ENCODE measurements around the gene GNG4.

Gene GNG4

DNA sequence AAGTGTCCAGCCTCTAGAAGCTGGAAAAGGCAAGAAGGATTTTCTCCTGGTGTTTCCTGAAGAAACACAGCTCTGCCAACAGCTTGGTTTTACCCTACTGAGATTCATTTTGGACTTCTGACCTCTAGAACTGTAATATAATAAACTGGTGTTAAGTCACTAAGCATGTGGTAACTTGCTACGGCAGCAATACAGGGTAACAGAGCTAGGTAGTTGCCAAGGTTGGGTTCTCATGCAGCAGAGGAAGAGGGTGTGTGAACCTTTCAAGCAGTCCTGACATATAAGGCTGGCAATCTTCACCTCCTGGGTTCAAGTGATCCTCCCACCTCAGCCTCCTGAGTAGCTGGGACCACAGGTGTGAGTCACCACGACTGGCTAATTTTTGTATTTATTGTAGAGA, 36.0 kb downstream of the GNG4 start:
- TF ChIP-seq, protein P1, sequence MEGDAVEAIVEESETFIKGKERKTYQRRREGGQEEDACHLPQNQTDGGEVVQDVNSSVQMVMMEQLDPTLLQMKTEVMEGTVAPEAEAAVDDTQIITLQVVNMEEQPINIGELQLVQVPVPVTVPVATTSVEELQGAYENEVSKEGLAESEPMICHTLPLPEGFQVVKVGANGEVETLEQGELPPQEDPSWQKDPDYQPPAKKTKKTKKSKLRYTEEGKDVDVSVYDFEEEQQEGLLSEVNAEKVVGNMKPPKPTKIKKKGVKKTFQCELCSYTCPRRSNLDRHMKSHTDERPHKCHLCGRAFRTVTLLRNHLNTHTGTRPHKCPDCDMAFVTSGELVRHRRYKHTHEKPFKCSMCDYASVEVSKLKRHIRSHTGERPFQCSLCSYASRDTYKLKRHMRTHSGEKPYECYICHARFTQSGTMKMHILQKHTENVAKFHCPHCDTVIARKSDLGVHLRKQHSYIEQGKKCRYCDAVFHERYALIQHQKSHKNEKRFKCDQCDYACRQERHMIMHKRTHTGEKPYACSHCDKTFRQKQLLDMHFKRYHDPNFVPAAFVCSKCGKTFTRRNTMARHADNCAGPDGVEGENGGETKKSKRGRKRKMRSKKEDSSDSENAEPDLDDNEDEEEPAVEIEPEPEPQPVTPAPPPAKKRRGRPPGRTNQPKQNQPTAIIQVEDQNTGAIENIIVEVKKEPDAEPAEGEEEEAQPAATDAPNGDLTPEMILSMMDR (IDR thresholded peaks at IDR 0.05; ENCODE audit: unreplicated experiment in 3 of 3), result no peak
- no peaks in the 10 kb centered on the region for H3K36me3 Mint-ChIP-seq (ENCODE audit: low read depth)
- H3K9me3 Mint-ChIP-seq, result no peaks in the 10 kb centered on the region
- H3K4me1 Mint-ChIP-seq, result peaks cover 5% of the 10 kb centered on the region
- H3K27me3 Mint-ChIP-seq (ENCODE audit: low read depth), result peaks cover 12% of the 10 kb centered on the region
- no peak overlapping the region for H3K4me3 Mint-ChIP-seq
- H3K27ac Mint-ChIP-seq, result no peak overlapping the region

DNA sequence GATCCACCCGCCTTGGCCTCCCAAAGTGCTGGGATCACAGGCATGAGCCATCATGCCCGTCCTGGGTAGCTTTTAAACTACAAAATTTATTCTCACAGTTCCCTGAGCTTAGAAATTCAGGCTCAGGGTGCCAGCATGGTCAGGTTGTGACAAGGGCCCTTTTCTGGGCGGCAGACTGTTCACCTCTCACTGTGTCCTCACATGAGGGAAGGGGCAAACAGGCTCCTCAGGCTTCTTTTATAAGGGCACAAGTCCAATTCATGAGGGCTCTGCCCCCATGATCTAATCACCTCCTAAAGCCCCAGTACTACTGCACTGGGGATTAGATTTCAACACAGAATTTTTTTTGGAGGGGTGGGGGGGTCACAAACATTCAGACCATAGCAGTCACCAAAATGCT, 36.8 kb downstream of the GNG4 start:
- peaks cover 12% of the 10 kb centered on the region for H3K27me3 Mint-ChIP-seq (ENCODE audit: low read depth)
- H3K36me3 Mint-ChIP-seq (ENCODE audit: low read depth), result no peaks in the 10 kb centered on the region
- no peak overlapping the region for H3K27ac Mint-ChIP-seq
- H3K9me3 Mint-ChIP-seq, result no peaks in the 10 kb centered on the region
- no peak overlapping the region for H3K4me3 Mint-ChIP-seq
- TF ChIP-seq, protein P1 (IDR thresholded peaks at IDR 0.05; ENCODE audit: unreplicated experiment in 3 of 3), result no peak
- H3K4me1 Mint-ChIP-seq, result no peaks in the 10 kb centered on the region

DNA sequence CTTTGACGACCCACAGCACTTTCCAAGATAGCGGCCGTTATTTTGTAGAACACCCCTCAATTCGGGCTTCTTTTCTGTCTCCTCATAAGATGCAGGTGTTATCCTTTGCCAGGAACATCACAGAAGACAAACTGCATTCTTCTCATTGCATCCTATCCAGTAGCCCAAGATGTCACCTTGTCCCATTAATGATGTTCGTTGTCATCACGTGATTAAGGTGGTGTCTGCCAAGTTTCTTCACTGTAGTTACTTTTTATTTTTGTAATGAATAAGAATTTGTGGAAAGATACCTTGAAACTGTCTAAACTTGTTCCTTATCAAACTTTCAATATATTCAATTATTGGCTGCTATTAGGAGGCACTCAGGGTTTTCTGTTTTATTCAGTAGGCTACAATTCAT, 39.4 kb downstream of the GNG4 start:
- H3K27me3 Mint-ChIP-seq (ENCODE audit: low read depth), result peaks cover 10% of the 10 kb centered on the region

DNA sequence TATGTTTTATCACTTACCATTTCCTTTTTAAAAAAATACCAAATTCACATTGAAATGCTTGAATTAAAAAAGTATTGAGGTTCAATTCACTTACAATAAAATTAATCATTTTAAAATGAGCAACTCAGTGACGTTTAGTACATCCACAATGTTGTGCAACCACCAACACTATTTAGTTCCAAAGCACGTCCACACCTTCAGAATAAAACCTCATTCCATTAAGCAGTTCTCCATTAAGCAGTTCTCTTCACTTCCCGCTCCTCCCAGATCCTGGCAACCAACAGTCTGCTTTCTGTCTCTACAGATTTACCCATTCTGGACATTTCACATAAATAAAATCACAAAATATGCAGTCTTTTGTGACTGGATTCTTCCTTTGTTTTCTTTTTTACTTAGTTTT, 41.3 kb downstream of the GNG4 start:
- no peaks in the 10 kb centered on the region for H3K4me1 Mint-ChIP-seq
- TF ChIP-seq, protein P1 (IDR thresholded peaks at IDR 0.05; ENCODE audit: unreplicated experiment in 3 of 3), result no peak
- peaks cover 4% of the 10 kb centered on the region for H3K27me3 Mint-ChIP-seq (ENCODE audit: low read depth)
- H3K4me3 Mint-ChIP-seq, result no peak overlapping the region
- no peak overlapping the region for H3K27ac Mint-ChIP-seq
- no peaks in the 10 kb centered on the region for H3K36me3 Mint-ChIP-seq (ENCODE audit: low read depth)
- H3K9me3 Mint-ChIP-seq, result no peaks in the 10 kb centered on the region

More for the DNA sequence above, 39.4 kb downstream of the GNG4 start:
- Mint-ChIP-seq H3K9me3 (no peaks in the 10 kb centered on the region), H3K4me1 (no peaks in the 10 kb centered on the region), H3K4me3 (no peak overlapping the region), H3K36me3 (ENCODE audit: low read depth) (no peaks in the 10 kb centered on the region), H3K27ac (no peak overlapping the region)
- TF ChIP-seq, protein P1 (IDR thresholded peaks at IDR 0.05; ENCODE audit: unreplicated experiment in 3 of 3), result no peak

DNA sequence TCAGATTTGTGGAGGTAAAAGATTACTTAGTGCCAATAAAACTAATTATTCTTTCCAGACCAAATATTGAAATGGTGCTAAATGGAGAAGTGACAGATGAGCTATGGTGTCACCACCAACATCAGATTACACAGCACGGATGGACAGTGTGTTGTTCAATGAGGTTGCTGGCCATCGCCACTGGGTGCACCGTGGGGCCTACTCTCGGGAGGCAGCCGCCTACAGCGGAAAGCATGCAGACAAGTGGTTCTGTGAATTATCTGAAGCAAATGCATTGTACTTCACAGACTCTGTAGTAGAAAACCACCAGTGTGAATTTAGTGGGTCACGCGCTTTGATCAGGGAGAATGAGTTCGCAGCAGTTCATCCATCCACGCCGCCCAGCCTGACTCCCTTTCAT, 42.3 kb downstream of the GNG4 start:
- Mint-ChIP-seq H3K27ac (no peak overlapping the region), H3K4me1 (no peaks in the 10 kb centered on the region), H3K27me3 (ENCODE audit: low read depth) (peaks cover 4% of the 10 kb centered on the region), H3K9me3 (no peaks in the 10 kb centered on the region), H3K4me3 (no peak overlapping the region), H3K36me3 (ENCODE audit: low read depth) (no peaks in the 10 kb centered on the region)
- TF ChIP-seq, protein P1 (IDR thresholded peaks at IDR 0.05; ENCODE audit: unreplicated experiment in 3 of 3), result no peak

DNA sequence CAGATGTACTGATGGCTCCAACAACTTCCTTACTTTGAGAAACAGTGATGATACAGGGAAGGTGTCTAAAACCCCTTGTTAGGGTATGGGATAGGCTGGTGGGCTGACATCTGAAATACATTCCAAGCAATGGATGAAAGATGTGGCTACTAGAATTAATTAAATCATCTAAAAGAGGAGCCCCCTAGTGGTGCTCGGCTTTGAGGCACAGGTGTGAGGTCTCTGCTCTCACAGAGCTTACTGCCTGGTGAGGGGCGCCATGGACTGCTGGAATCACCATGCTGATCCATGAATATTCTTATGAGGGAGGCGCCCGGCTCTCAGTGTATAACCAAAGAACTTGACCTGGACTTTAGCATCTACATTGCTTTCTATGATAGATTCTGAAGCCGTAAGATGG, 48.5 kb downstream of the GNG4 start:
- H3K27ac Mint-ChIP-seq, result no peak overlapping the region
- no peaks in the 10 kb centered on the region for H3K9me3 Mint-ChIP-seq
- no peak overlapping the region for H3K4me3 Mint-ChIP-seq
- TF ChIP-seq, protein P1 (IDR thresholded peaks at IDR 0.05; ENCODE audit: unreplicated experiment in 3 of 3), result peak in 2 of 3 experiments; percentile 22 to 31
- H3K4me1 Mint-ChIP-seq, result no peaks in the 10 kb centered on the region
- no peaks in the 10 kb centered on the region for H3K27me3 Mint-ChIP-seq (ENCODE audit: low read depth)
- H3K36me3 Mint-ChIP-seq (ENCODE audit: low read depth), result no peaks in the 10 kb centered on the region
